HG02642 (cell line): ENCODE measurements around the gene NAP1L4.

Experiments used
- ATAC-seq: cut with Tn5 transposase; IDR thresholded peaks from one replicate; pipeline ENCODE4 v1.9.1; 2021; ENCODE audit warnings: mild to moderate bottlenecking; ENCODE audit not compliant: unreplicated experiment, poor library complexity

Gene NAP1L4

GRCh38 chr11:2927851-2928604 lies 64.1 kb downstream of the NAP1L4 start:
- no peak for ATAC-seq

- ATAC-seq = no peak
These were observed 64.9 kb downstream of the NAP1L4 start for GRCh38 chr11:2927121-2927800.

GRCh38 chr11:2926611-2927051 lies 65.5 kb downstream of the NAP1L4 start:
- no peak for ATAC-seq

GRCh38 chr11:2924821-2925675 lies 67.1 kb downstream of the NAP1L4 start:
- ATAC-seq = no peak

GRCh38 chr11:2924381-2924780 lies 67.7 kb downstream of the NAP1L4 start:
- ATAC-seq = no peak

- ATAC-seq = no peak
These were observed 68.4 kb downstream of the NAP1L4 start for GRCh38 chr11:2923446-2924375.

GRCh38 chr11:2922655-2923054 lies 69.5 kb downstream of the NAP1L4 start:
- ATAC-seq = no peak

GRCh38 chr11:2921742-2922493 lies 70.2 kb downstream of the NAP1L4 start:
- ATAC-seq = no peak

- no peak for ATAC-seq
These were observed 70.9 kb downstream of the NAP1L4 start for GRCh38 chr11:2921261-2921660.

GRCh38 chr11:2920343-2920742 lies 71.8 kb downstream of the NAP1L4 start:
- no peak for ATAC-seq

- no peak for ATAC-seq
These were observed 72.3 kb downstream of the NAP1L4 start for GRCh38 chr11:2919837-2920236.

- ATAC-seq = no peak
These were observed 72.9 kb downstream of the NAP1L4 start for GRCh38 chr11:2919188-2919587.

- no peak for ATAC-seq
These were observed 74.2 kb downstream of the NAP1L4 start for GRCh38 chr11:2917842-2918490.

- ATAC-seq = no peak
These were observed 75.1 kb downstream of the NAP1L4 start for GRCh38 chr11:2916892-2917645.

- no peak for ATAC-seq
These were observed 75.8 kb downstream of the NAP1L4 start for GRCh38 chr11:2916114-2916891.

GRCh38 chr11:2915473-2915872 lies 76.7 kb downstream of the NAP1L4 start:
- ATAC-seq = no peak

- no peak for ATAC-seq
These were observed 77.5 kb downstream of the NAP1L4 start for GRCh38 chr11:2914455-2915195.
